Lung (tissue), 12 donors: Measurements from ENCODE around the gene TLDC2. TPM values are rescaled to one million over a fixed set of nuclear protein-coding genes. Genes with fewer than 3 reads are reported as not detected.

Experiments
- ATAC-seq: fragments of 200-7000 bp; cut with Tn5 transposase; one replicate; pipeline ENCODE4 v1.9.1; 2020; ENCODE audit warnings: moderate number of reproducible peaks; ENCODE audit not compliant: insufficient read depth, low FRiP score
- DNase-seq, 3 donors: peaks; one replicate each; pipeline ENCODE4 v3.0.0-alpha.2; 2013 to 2017
- H3K27ac ChIP-seq, 2 donors: one replicate each; pipeline ENCODE4 v1.5.1; 2013; ENCODE audit warnings: mild to moderate bottlenecking in 2 of 2, moderate library complexity in 2 of 2, control low read depth in 1 of 2, inconsistent platforms in 1 of 2, low read depth in 1 of 2, low read length in 1 of 2
- H3K27me3 ChIP-seq, 3 donors: one replicate each; pipeline ENCODE4 v1.5.1; 2013; ENCODE audit warnings: low read length in 2 of 3; ENCODE audit not compliant: control insufficient read depth in 3 of 3, insufficient read depth in 3 of 3
- H3K36me3 ChIP-seq, 4 donors: one replicate each; pipeline ENCODE4 v1.5.1; 2013; ENCODE audit warnings: low read length in 4 of 4, mild to moderate bottlenecking in 1 of 4, moderate library complexity in 1 of 4; ENCODE audit not compliant: control insufficient read depth in 4 of 4, insufficient read depth in 4 of 4
- H3K4me1 ChIP-seq, 5 donors: one replicate each; pipeline ENCODE4 v1.5.1; 2013; ENCODE audit warnings: low read length in 5 of 5, mild to moderate bottlenecking in 2 of 5, moderate library complexity in 1 of 5; ENCODE audit not compliant: control insufficient read depth in 5 of 5, insufficient read depth in 5 of 5
- H3K4me3 ChIP-seq: one replicate; pipeline ENCODE4 v1.5.1; 2013; ENCODE audit warnings: mild to moderate bottlenecking, control low read depth, moderate library complexity
- H3K9ac ChIP-seq, 2 donors: one replicate each; pipeline ENCODE4 v1.5.1; 2013; ENCODE audit warnings: low read length in 2 of 2, control low read depth in 1 of 2; ENCODE audit not compliant: insufficient read depth in 1 of 2
- H3K9me3 ChIP-seq, 4 donors: one replicate each; pipeline ENCODE4 v1.5.1; 2013; ENCODE audit warnings: low read length in 3 of 4, mild to moderate bottlenecking in 1 of 4, moderate library complexity in 1 of 4; ENCODE audit not compliant: control insufficient read depth in 4 of 4, insufficient read depth in 3 of 4
- CTCF ChIP-seq: IDR thresholded peaks from 2 replicates; pipeline ENCODE4 v1.5.1; 2012; ENCODE audit warnings: mild to moderate bottlenecking; ENCODE audit errors: control extremely low read depth, extremely low read depth
- WGBS, 2 donors: extraction: QIAGEN DNeasy Blood & Tissue Kit; methylation state at CpG; one replicate each; pipeline ENCODE4 v1.1.7; 2013; 5-methylcytosine and 5-hydroxymethylcytosine counted together
- polyA plus RNA-seq, 2 donors: library from polyadenylated mRNA; stranded (reverse); fragments of 200-250 nt; gene quantifications; one replicate each; pipeline ENCODE4 v1.2.1, GENCODE V29; 2013
- total RNA-seq, 2 donors: library from RNA; depleted of rRNA in 1 of 2; stranded (reverse); fragments of >200 nt in 1 of 2; gene quantifications; one replicate each; pipeline ENCODE4 v1.2.1, GENCODE V29; 2014 to 2021
- donor health status: control.
- donor health status: control.
- donor health status: Bipolar disorder and iron deficiency.
- donor health status: healthy.
- donor health status: DM: yes; HTN: yes; CAD: no.

Gene TLDC2
- total and polyA plus RNA-seq, 4 donors, result 0.07 to 0.67 (median 0.17) TPM

GRCh38 chr20:36861625-36861874 is 14.4 kb upstream of the TLDC2 start:
- peak overlapping the region; percentile 29 for H3K4me3 ChIP-seq
- WGBS, 2 donors, result 47 to 64% methylated on average over 7 of the region's 7 CpGs
- peaks cover 0 to 13% (median 2%) of the 10 kb centered on the region in 4 donors for H3K36me3 ChIP-seq
- ATAC-seq, result no peak
- H3K9me3 ChIP-seq, result no peaks in the 10 kb centered on the region
- TF ChIP-seq CTCF, result no peak
- no peak for DNase-seq
- no peaks in the 10 kb centered on the region for H3K27me3 ChIP-seq
- H3K4me1 ChIP-seq, result peaks cover 0 to 49% (median 20%) of the 10 kb centered on the region in 5 donors
- H3K9ac ChIP-seq, result peak overlapping the region; percentile 3 to 82
- H3K27ac ChIP-seq, result peak overlapping the region; percentile 27 to 77

- peak overlapping the region; percentile 3 to 82 for H3K9ac ChIP-seq
- no peaks in the 10 kb centered on the region for H3K27me3 ChIP-seq
- H3K9me3 ChIP-seq, result no peaks in the 10 kb centered on the region
- peaks cover 0 to 13% (median 0%) of the 10 kb centered on the region in 4 donors for H3K36me3 ChIP-seq
- ATAC-seq (peak; percentile 66), DNase-seq (peak; percentile 88 to 94 (median 92))
- TF ChIP-seq CTCF, result no peak
- H3K27ac ChIP-seq, result peak overlapping the region; percentile 77 to 87
- peaks cover 0 to 44% (median 14%) of the 10 kb centered on the region in 5 donors for H3K4me1 ChIP-seq
- H3K4me3 ChIP-seq, result peak overlapping the region; percentile 63
- 26 to 37% methylated on average over 43 to 45 of the region's 45 CpGs for WGBS, 2 donors
Measured at GRCh38 chr20:36861875-36862801, 13.8 kb upstream of the TLDC2 start.

GRCh38 chr20:36862857-36863668 is 12.9 kb upstream of the TLDC2 start:
- Histone ChIP-seq H3K36me3 (peaks cover 0 to 13% (median 0%) of the 10 kb centered on the region in 4 donors), H3K4me1 (peaks cover 0 to 43% (median 13%) of the 10 kb centered on the region in 5 donors), H3K27me3 (no peaks in the 10 kb centered on the region), H3K9ac (no peak overlapping the region), H3K27ac (peak overlapping the region; percentile 77 to 87), H3K4me3 (peak overlapping the region; percentile 63), H3K9me3 (no peaks in the 10 kb centered on the region)
- WGBS, 2 donors, result 1 to 2% methylated on average over 87 to 129 of the region's 129 CpGs
- ATAC-seq, result no peak
- TF ChIP-seq CTCF, result no peak
- no peak for DNase-seq
